Activated naive CD4-positive, alpha-beta T cell treated with anti-CD3 and anti-CD28 coated beads, Interleukin-2, amount 50 U/mL, for 16 hours (primary cell): Measurements from ENCODE around the gene ZBED5.

Experiments
- DNase-seq: peaks from one replicate; pipeline ENCODE4 v3.0.0-alpha.2; 2020

ZBED5 gene

GRCh38 chr11:10878408-10879214, 20.8 kb upstream of the ZBED5 start:
- DNase-seq, result no peak

- DNase-seq, result no peak
Measured at GRCh38 chr11:10876158-10876557, 18.3 kb upstream of the ZBED5 start.

GRCh38 chr11:10875430-10876021, 17.7 kb upstream of the ZBED5 start:
- no peak for DNase-seq

DNA sequence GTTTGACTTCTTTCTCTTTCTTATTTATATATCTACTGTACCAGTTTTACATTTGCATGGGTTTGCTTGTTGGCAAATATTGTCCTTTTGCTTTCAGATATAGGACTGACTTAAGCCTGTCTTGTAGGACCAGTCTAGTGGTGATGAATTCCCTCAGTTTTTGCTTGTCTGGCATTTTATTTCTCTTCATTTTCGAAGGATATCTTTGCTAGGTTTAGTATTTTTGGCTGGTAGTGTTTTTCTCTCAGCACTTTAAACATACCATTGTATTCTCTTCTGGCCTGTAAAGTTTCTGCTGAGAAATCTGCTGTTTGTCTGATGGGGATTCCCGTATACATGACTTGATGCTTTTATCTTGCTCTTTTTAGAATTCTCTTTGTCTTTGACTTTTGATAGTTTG, 14.2 kb upstream of the ZBED5 start:
- DNase-seq, result no peak

DNA sequence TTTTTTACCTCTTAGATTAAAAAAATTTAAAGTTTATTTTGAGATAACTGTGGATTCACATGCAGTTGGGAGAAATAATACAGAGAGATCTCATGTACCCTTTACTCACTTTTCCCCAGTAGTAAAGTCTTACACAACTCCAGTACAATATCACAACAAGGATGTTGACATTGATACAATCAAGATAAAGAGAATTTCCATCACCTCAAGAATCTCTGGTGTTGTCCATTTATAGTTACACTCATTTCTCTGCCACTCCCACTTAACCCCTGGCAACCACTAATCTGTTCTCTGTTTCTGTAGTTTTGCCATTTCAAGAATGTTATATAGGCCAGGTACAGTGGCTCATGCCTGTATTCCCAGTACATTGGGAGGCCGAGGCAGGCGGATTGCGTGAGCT, 10.5 kb upstream of the ZBED5 start:
- no peak for DNase-seq

DNA sequence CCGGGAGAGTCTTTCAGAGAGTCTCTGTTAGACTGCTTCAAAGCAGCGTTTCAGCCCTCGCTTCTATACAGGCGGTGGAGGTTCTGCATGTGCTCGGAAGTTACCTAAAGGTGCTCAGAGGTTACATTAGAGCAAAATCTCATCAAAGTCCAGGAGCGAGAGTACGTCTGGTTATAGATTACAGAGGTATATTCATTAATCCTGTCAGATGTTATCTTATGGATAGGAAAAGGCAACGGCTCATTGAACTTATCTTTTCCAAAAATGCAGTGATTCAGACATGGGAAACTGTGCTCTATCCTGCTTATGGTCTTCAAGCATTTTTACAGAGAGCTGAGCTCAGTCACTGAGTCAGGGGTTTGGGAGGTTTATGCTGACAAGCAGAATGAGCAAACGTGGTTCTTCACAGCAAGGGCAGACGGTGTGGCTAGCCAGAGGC, 9.1 kb upstream of the ZBED5 start:
- DNase-seq, result no peak

DNA sequence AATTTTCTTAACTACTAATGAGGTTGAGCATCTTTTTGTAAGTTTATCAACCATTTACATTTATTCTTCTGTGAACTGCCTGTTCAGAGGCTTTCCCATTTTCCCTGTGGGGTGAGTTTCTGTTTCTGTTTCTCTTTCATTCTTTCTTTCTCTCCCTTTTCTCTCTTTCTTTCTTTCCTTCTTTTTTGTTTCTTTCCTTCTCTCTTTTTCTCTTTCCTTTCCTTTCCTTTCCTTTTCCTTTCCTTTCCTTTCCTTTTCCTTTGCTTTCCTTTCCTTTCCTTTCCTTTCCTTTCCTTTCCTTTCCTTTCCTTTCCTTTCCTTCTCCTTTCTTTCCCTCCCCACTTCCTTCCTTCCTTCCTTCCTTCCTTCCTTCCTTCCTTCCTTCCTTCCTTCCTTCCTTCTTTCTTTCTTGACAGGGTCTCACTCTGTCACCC, 8.0 kb upstream of the ZBED5 start:
- no peak for DNase-seq

GRCh38 chr11:10864688-10865087, 6.8 kb upstream of the ZBED5 start:
- no peak for DNase-seq

GRCh38 chr11:10862446-10862845, 4.6 kb upstream of the ZBED5 start:
- DNase-seq, result no peak

GRCh38 chr11:10861799-10862198, 3.9 kb upstream of the ZBED5 start:
- no peak for DNase-seq

GRCh38 chr11:10861047-10861446, 3.2 kb upstream of the ZBED5 start:
- DNase-seq, result no peak

DNA sequence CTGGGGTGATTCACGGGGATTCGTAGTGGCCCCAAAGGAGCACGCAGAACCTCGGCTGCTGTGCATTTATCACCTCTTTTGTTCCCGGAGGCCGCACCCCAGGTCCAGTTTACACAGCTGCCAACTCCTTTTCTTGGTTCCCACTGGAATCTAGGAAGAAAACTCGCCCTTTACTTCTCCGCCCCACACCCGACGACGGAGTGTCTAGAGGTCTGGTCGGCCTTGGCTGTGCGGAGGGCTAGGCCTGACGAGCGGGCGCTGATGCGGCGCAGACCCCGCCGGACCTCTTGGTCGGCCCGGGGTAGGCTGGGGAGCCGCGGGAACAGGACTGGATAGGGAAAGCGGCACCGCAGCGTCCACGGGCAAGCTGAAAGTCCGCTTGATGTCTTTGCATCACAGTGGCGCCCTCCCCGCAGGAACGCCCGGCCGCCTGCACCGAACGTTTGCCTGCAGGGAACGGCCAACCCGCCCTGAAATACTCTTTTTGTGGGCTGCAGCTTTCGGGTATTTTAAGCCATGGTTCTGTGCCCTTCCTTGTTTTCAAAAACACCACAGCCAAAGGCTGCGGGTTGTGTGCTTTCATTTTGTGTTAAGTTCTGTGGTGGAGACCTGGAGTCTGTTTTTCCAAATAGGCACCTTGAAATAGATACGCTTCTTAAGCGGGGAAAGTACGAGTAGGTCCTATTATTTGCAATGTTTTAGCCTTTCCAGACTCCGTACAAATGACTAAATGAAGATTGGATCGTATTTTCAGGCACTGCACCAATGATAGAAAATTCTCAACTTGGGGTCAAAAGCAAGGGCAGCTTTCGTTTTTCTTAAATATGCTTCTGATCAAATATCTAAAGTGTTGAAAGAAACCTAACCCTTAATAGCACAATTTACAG, 829 bp upstream of the ZBED5 start:
- peak; percentile 48 for DNase-seq

GRCh38 chr11:10857459-10857708, 469 bp downstream of the ZBED5 start:
- no peak for DNase-seq

DNA sequence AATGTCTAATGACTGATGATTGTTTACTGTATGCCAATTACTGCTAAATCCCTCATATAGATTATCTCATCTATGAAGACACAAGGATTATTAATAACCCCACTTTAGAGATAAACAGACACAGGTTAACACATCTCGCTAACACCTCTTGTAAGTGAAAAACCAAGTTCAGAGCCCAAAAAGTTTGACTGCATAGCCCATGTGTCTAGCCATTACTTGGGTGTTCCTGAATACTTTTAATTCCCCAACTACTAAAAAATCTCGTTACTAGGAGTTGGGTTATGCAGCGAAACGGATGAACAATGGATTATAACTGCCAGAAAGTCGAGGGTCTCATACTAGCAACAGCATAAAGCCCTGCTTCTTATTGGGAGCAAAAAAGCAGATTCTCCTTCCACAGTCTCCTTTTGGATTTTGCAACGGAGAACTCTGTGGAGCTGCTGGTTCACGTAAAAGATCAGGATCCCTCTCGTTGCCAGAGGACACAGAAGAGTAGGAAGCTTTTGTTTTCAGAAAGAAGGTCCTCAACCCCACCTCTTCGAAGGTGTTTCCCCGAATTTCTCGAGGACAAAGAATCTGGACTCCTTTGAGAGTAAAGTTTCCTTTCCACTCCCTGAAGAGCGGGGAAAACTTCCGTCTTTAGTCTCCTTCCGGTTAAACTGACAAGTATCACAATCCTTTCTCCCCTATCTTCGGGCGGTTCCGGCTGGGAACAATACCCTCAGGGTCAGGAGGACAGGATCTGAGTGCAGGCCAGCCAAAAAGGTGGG, 979 bp downstream of the ZBED5 start:
- no peak for DNase-seq

- no peak for DNase-seq
Measured at GRCh38 chr11:10855295-10855694, 2.6 kb downstream of the ZBED5 start.

- DNase-seq, result no peak
Measured at GRCh38 chr11:10847960-10848860, 9.6 kb downstream of the ZBED5 start.

DNA sequence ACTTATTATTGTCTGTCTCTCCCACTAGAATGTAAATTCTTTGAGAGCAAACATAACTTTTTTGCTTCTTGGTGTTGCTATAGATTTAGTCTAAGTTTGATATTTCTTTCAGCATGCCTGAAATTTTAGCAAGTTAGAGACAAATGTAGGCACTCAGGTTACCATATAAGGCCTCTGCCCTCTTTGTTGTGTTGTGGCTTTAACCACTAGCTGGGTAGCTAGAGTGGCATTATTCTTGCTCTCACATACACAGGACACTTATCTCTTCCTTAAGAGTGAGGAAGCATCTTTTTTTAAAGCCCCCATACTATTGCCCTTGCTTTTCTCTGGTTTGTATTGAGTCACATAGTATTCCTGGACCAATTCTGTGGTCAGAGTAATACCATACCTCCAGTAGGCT, 11.2 kb downstream of the ZBED5 start:
- DNase-seq, result no peak

- DNase-seq, result no peak
Measured at GRCh38 chr11:10845589-10845988, 12.3 kb downstream of the ZBED5 start.

DNA sequence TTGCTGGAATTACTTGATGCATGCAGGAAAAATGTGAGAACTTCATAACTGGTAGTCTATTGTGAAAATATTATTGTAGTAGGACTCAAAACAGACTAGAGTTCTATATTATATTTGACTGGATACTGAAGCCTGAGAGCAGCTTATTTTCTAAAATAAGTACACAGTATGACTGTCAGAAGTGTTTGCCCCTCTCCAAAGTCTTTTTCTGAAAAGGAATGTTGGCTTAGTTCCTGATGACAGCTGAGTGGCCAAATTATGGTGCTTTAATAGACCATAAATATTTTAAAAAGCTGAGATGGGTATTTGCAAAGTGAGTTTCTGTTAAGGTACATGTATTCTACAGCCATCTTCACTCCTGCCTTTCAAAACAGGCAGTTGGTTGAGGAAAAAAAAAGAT, 13.1 kb downstream of the ZBED5 start:
- no peak for DNase-seq

DNA sequence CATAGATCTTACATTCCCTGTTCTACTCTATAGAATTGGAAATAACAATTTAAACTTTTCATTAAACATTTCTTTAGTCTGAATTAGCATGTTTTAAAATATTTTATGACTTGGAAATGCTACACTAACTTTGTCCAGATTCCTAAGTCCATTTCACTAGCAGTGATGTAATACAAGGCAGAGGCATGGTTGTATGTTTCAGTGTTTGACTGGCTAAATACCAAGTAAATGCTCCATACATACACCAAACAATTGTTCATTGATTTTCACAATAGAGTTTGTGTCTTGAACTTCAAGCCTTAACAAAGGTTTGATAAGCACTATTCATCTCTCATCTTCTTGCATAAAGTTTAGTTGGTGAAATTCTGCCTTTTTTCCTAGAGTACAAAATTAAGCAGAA, 13.5 kb downstream of the ZBED5 start:
- no peak for DNase-seq

DNA sequence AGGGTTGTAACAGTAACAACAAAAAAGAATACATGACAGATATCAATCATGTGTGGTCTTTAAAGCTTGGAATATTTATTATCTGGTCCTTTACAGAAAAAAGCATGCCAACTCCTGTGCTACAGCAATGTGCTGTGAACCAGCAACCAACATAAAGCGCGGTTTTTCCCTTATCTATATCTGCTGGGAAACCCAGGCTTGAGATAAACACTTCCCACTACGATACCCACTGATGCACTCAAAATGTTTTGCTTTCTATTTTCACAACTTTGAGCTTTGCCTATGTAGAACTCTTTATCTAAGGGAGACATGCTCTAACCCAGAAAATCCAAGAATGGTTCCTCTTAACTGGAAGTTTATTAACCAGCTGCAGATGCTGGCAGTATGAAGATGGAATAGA, 19.0 kb downstream of the ZBED5 start:
- no peak for DNase-seq

GRCh38 chr11:10838083-10838482, 19.8 kb downstream of the ZBED5 start:
- DNase-seq, result no peak
